Pancreas (tissue), 10 donors: ENCODE data around the gene AUTS2. TPM values are rescaled to one million over a fixed set of nuclear protein-coding genes. Genes with fewer than 3 reads are reported as not detected.

Experiments used
- ATAC-seq, 4 donors: fragments of 200-7000 bp; cut with Tn5 transposase; one replicate each; pipeline versions ENCODE4 v1.8.0 to v1.9.1; 2020; ENCODE audit warnings: mild to moderate bottlenecking in 4 of 4, moderate library complexity in 4 of 4
- DNase-seq, 6 donors: peaks; one replicate each; pipeline ENCODE4 v3.0.0-alpha.2; 2020
- FAIRE-seq: peaks from 2 replicates; lab custom pipeline; 2012; peaks lifted over from hg19 to GRCh38; lab: Jason Lieb, UNC
- H3K27ac ChIP-seq, 4 donors: fragments of 200-600 bp; sonication (generic); 1 replicate in 3 of 4; 2 replicates in 1 of 4; pipeline versions ENCODE4 v1.5.0 to v1.8.0; 2020
- H3K27me3 ChIP-seq, 4 donors: fragments of 200-600 bp; one replicate each; pipeline ENCODE4 v1.8.0; 2021
- H3K36me3 ChIP-seq, 3 donors: fragments of 200-600 bp; sonication (generic) in 1 of 3; one replicate each; pipeline versions ENCODE4 v1.5.0 to v1.8.0; 2020 to 2021
- H3K4me1 ChIP-seq, 3 donors: fragments of 200-600 bp; one replicate each; pipeline ENCODE4 v1.8.0; 2021
- H3K4me3 ChIP-seq, 4 donors: fragments of 200-600 bp; sonication (generic) in 2 of 4; one replicate each; pipeline versions ENCODE4 v1.5.0 to v1.8.0; 2020 to 2021
- H3K9me3 ChIP-seq, 4 donors: fragments of 200-600 bp; one replicate each; pipeline ENCODE4 v1.8.0; 2021
- CTCF ChIP-seq, 4 donors: fragments of 200-600 bp; sonication (generic) in 3 of 4; IDR thresholded peaks; one replicate each; pipeline versions ENCODE4 v1.5.0 to v1.8.0; 2021; ENCODE audit warnings: antibody characterized with exemption in 4 of 4
- WGBS, 2 donors: extraction: QIAGEN DNeasy Blood & Tissue Kit; methylation state at CpG; one replicate each; pipeline ENCODE4 v1.1.7; 2013; 5-methylcytosine and 5-hydroxymethylcytosine counted together
- intact Hi-C, 3 donors: fragments of 100-400 bp; cut with DNase I; formaldehyde crosslinking; loops; one replicate each; pipeline versions ENCODE4 v1.11.1 to v1.14.2; 2022
- polyA plus RNA-seq, 2 donors: library from polyadenylated mRNA; stranded (reverse); fragments of 200-250 nt; gene quantifications; one replicate each; pipeline ENCODE4 v1.2.3, GENCODE V29; 2013
- total RNA-seq, 6 donors: library from RNA; stranded (reverse); fragmentation: NEBNext Ultra II Directional in 4 of 6; extraction: Animal tissue kit (Norgen Biotek cat#: 25700) in 4 of 6; gene quantifications; one replicate each; pipeline versions ENCODE4 v1.2.1 to v1.2.4, GENCODE V29; 2021 to 2023
- donor health status: healthy with polysubstance abuse.
- donor health status: DM: no; HTN: no; CAD: no; lungs with moderate emphysema.
- donor health status: DM: no; HTN: no; CAD: no.
- donor health status: control.
- donor health status: control.
- donor health status: Bipolar disorder and iron deficiency.
- donor health status: DM: yes; HTN: yes; CAD: no.
- donor health status: DM: no; HTN: no; CAD: no.
- donor health status: DM: no; HTN: no; CAD: no.
- donor health status: DM: yes; HTN: yes; CAD: no.

Gene AUTS2
- total and polyA plus RNA-seq, 8 donors = 5.8 to 16.8 (median 9.9) TPM

- intact Hi-C loops = no loop called here
- FAIRE-seq (no peak), DNase-seq (no peak), ATAC-seq (no peak)
- H3K27me3 ChIP-seq = no peaks in the 10 kb centered on the region
- H3K9me3 ChIP-seq = no peaks in the 10 kb centered on the region
- WGBS, 2 donors = 46 to 47% methylated on average over 5 of the region's 5 CpGs
- no peak for TF ChIP-seq CTCF (IDR thresholded peaks at IDR 0.05)
- H3K27ac ChIP-seq = no peak overlapping the region
- no peak overlapping the region for H3K4me3 ChIP-seq
- H3K36me3 ChIP-seq = no peaks in the 10 kb centered on the region
- H3K4me1 ChIP-seq = no peaks in the 10 kb centered on the region
Observed at GRCh38 chr7:69761290-69761922, 163.1 kb downstream of the AUTS2 start.

- no peaks in the 10 kb centered on the region for H3K27me3 ChIP-seq
- DNase-seq = no peak
- ATAC-seq = no peak
- TF ChIP-seq CTCF (IDR thresholded peaks at IDR 0.05) = no peak
- no peaks in the 10 kb centered on the region for H3K9me3 ChIP-seq
- no peak overlapping the region for H3K27ac ChIP-seq
- H3K4me3 ChIP-seq = no peak overlapping the region
- no peak for FAIRE-seq
- H3K4me1 ChIP-seq = no peaks in the 10 kb centered on the region
- intact Hi-C loops = no loop called here
- no peaks in the 10 kb centered on the region for H3K36me3 ChIP-seq
- WGBS, 2 donors = 82 to 89% methylated on average over 3 of the region's 3 CpGs
Observed at GRCh38 chr7:69762821-69763352, 164.6 kb downstream of the AUTS2 start.

- no peak for TF ChIP-seq CTCF (IDR thresholded peaks at IDR 0.05)
- 89 to 95% methylated on average over 3 of the region's 3 CpGs for WGBS, 2 donors
- intact Hi-C loops = no loop called here
- DNase-seq = no peak
- no peaks in the 10 kb centered on the region for H3K4me1 ChIP-seq
- no peak for FAIRE-seq
- no peaks in the 10 kb centered on the region for H3K9me3 ChIP-seq
- ATAC-seq = no peak
- no peak overlapping the region for H3K27ac ChIP-seq
- H3K27me3 ChIP-seq = no peaks in the 10 kb centered on the region
- no peaks in the 10 kb centered on the region for H3K36me3 ChIP-seq
- H3K4me3 ChIP-seq = no peak overlapping the region
Observed at GRCh38 chr7:69763513-69763912, 165.2 kb downstream of the AUTS2 start.

- 81 to 85% methylated on average over 4 of the region's 4 CpGs for WGBS, 2 donors
- H3K4me1 ChIP-seq = peaks cover 0 to 5% (median 0%) of the 10 kb centered on the region in 3 donors
- H3K9me3 ChIP-seq = no peaks in the 10 kb centered on the region
- FAIRE-seq (no peak), DNase-seq (no peak), ATAC-seq (no peak)
- no peaks in the 10 kb centered on the region for H3K36me3 ChIP-seq
- H3K4me3 ChIP-seq = no peak overlapping the region
- no peaks in the 10 kb centered on the region for H3K27me3 ChIP-seq
- TF ChIP-seq CTCF (IDR thresholded peaks at IDR 0.05) = no peak
- intact Hi-C loops = no loop called here
- no peak overlapping the region for H3K27ac ChIP-seq
Observed at GRCh38 chr7:69764147-69764546, 165.9 kb downstream of the AUTS2 start.

GRCh38 chr7:69764681-69765080 is 166.4 kb downstream of the AUTS2 start:
- WGBS, 2 donors = 93 to 94% methylated on average over 2 of the region's 2 CpGs
- ATAC-seq (no peak), FAIRE-seq (no peak), DNase-seq (no peak)
- no peak overlapping the region for H3K4me3 ChIP-seq
- H3K27me3 ChIP-seq = no peaks in the 10 kb centered on the region
- H3K36me3 ChIP-seq = no peaks in the 10 kb centered on the region
- TF ChIP-seq CTCF (IDR thresholded peaks at IDR 0.05) = no peak
- H3K9me3 ChIP-seq = no peaks in the 10 kb centered on the region
- intact Hi-C loops = no loop called here
- H3K27ac ChIP-seq = no peak overlapping the region
- H3K4me1 ChIP-seq = peaks cover 0 to 6% (median 0%) of the 10 kb centered on the region in 3 donors
